Measurements from ENCODE around the gene SSBP2. TPM values are rescaled to one million over a fixed set of nuclear protein-coding genes. Genes with fewer than 3 reads are reported as not detected.

The SSBP2 gene
- total RNA-seq, 1 donor: 34.3 TPM

DNA sequence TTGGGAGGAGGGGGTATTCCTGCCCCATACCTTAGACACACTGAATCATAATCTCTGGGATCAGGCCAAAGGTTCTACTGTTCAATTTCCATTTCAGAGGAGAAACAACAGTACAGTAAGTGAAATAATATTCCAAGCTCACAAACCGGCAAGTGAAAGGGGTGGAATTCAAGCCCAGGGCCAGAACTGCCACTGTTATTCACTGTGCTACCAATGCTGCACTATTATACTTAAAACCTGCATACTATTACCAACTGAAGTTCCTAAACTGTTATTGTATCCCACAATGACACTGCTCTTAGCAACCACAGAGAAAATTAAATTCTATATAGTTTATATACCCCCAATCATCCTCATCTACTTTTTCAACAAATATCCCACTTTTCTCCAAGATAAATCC lies 24.6 kb downstream of the SSBP2 start:
- no peak for DNase-seq (ENCODE audit: low read depth)
- TF ChIP-seq, protein P1, sequence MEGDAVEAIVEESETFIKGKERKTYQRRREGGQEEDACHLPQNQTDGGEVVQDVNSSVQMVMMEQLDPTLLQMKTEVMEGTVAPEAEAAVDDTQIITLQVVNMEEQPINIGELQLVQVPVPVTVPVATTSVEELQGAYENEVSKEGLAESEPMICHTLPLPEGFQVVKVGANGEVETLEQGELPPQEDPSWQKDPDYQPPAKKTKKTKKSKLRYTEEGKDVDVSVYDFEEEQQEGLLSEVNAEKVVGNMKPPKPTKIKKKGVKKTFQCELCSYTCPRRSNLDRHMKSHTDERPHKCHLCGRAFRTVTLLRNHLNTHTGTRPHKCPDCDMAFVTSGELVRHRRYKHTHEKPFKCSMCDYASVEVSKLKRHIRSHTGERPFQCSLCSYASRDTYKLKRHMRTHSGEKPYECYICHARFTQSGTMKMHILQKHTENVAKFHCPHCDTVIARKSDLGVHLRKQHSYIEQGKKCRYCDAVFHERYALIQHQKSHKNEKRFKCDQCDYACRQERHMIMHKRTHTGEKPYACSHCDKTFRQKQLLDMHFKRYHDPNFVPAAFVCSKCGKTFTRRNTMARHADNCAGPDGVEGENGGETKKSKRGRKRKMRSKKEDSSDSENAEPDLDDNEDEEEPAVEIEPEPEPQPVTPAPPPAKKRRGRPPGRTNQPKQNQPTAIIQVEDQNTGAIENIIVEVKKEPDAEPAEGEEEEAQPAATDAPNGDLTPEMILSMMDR (IDR thresholded peaks at IDR 0.05; ENCODE audit: insufficient read depth, low read length): no peak
- no peak overlapping the region for H3K4me3 ChIP-seq (ENCODE audit: low read depth, low read length)

DNA sequence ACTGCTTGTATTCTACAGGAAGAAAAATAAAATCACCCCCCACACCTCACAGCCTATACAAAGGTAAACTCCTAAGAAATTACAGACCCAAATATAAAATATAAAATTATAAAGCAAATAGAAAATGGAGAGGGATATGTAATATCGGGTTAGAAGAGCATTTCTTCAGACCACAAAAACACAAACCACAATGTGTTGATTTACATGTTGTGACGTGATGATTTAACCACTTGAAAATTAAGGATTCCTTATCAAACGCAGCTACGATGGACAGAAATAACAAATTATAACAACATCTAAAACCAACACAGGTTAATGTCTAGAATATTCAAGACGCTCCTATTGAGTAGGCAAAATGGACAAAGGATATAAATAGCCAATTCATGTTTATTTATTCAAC lies 26.3 kb downstream of the SSBP2 start:
- TF ChIP-seq, protein P1 (IDR thresholded peaks at IDR 0.05; ENCODE audit: insufficient read depth, low read length): no peak
- no peak for DNase-seq (ENCODE audit: low read depth)
- H3K4me3 ChIP-seq (ENCODE audit: low read depth, low read length): no peak overlapping the region

DNA sequence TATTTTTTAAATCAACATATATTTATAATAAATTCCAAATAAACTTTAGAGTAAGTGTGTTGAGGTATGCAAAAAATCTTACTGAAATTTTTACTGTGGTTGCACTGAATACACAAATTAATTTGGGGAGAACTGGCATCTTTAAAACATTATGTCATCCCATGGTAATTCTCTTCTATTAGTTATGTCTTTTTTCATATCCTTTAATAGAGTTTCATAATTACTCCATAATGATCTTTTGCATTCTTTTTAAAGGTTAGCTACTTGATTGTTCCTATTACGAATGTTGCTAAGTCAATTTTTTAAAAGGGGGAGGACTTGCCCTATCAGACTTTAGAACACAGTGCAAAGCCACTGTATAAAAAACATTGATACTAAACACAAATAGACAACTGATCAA lies 26.8 kb downstream of the SSBP2 start:
- no peak overlapping the region for H3K4me3 ChIP-seq (ENCODE audit: low read depth, low read length)
- no peak for DNase-seq (ENCODE audit: low read depth)
- TF ChIP-seq, protein P1 (IDR thresholded peaks at IDR 0.05; ENCODE audit: insufficient read depth, low read length): no peak

DNA sequence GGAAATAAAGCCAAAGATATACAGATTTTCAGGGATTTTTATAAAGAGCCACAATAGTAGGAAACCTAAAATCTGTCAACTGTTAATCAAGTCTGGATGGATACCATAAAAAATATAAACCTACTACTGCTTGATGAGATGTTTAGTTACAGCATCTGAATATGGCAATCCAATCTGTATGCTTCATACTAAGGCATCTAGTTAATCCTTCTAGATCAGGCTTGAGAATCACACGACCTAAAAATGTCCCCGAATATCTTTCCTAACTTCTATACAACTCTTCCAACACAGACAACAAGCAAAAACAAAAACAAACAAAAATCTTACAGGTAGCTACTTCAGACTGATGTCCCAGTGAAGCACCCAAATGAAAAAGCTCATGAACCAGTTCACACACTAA lies 29.8 kb downstream of the SSBP2 start:
- TF ChIP-seq, protein P1 (IDR thresholded peaks at IDR 0.05; ENCODE audit: insufficient read depth, low read length): no peak
- DNase-seq (ENCODE audit: low read depth): no peak

DNA sequence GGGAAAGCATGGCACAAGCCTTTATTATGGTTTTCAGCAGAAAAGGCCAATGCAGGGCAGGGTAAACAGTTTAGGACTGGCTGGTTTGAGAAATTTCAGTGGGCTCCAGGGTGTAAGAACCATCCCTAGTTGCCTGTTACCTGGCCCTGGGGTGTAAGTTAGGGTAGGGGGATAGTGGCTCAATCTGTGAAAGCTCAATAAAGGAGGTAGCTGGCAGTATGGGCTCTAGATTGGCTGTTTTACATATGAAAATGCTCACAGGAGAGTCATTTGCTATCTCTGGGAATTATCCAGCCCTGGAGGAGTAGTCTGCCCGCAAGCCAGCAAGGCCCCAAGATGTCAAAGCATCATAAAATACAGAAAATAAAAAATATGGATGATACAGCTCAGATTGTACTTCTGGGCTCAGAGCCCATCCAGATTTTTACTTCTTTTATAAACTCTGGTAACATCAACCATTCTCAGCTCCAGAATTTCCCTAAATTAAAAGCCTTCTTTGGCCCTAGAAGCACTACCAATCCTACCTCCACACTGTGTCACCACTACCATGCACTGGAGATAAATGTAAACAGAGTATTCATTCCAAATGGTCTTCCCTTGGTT lies 31.1 kb downstream of the SSBP2 start:
- no peak overlapping the region for H3K4me3 ChIP-seq (ENCODE audit: low read depth, low read length)
- TF ChIP-seq, protein P1 (IDR thresholded peaks at IDR 0.05; ENCODE audit: insufficient read depth, low read length): no peak
- DNase-seq (ENCODE audit: low read depth): peak; percentile 8

More for the DNA sequence above, 29.8 kb downstream of the SSBP2 start:
- H3K4me3 ChIP-seq (ENCODE audit: low read depth, low read length): no peak overlapping the region

DNA sequence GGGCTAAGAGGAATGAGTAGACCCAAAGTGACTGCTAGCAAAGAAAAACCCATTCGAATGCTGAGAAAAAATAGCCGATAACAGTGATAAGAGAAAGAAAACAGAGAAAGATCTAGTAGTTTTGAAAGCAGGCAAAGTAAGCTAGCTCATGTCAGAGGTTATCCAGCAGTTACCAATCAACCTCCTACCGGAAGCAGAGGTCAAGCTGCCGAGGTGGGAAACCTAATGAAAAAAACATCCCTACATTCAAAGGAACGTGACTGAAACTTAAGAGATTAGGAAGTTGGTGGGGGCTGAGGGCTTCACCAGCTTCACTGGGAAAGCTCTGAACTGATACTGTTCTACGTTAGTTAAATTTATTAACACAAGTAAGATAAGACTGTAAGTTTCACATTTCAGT lies 32.6 kb downstream of the SSBP2 start:
- no peak for DNase-seq (ENCODE audit: low read depth)
- H3K4me3 ChIP-seq (ENCODE audit: low read depth, low read length): no peak overlapping the region
- TF ChIP-seq, protein P1 (IDR thresholded peaks at IDR 0.05; ENCODE audit: insufficient read depth, low read length): no peak

DNA sequence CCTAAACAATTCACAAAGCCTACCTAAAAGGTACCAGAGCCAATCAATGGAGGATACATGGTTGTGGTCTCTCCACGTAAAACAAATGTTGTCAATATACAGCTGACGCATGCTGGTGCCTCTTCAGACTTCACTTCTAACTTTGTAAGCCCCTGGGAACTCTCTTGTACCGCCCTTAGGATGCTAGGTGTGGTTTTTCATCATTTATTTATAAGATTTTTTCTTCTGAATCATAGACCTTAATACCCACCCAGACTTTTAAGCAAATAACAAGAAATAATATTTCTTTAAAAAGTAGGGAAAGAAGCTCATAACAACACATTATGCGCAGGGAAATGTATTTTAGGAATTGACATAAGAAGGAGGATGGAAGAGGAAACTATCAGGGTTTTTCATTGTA lies 33.0 kb downstream of the SSBP2 start:
- TF ChIP-seq, protein P1 (IDR thresholded peaks at IDR 0.05; ENCODE audit: insufficient read depth, low read length): no peak
- H3K4me3 ChIP-seq (ENCODE audit: low read depth, low read length): no peak overlapping the region
- peak; percentile 26 for DNase-seq (ENCODE audit: low read depth)
